ENCODE results near the gene SGCD.

Gene SGCD

GRCh38 chr5:156459812-156460385, 132.9 kb downstream of the SGCD start:
- in situ Hi-C loops (cut with HindIII; ENCODE audit: low sequenced_read_pairs) = no loop called here
- TF ChIP-seq CTCF (IDR thresholded peaks at IDR 0.05; ENCODE audit: low read depth, low read length) = no peak
- no peak overlapping the region for H3K4me3 ChIP-seq (ENCODE audit: low read depth, low read length)
- no peak for DNase-seq (ENCODE audit: low read depth, low spot score)

GRCh38 chr5:156460471-156460870, 133.5 kb downstream of the SGCD start:
- DNase-seq (ENCODE audit: low read depth, low spot score) = no peak
- in situ Hi-C loops (cut with HindIII; ENCODE audit: low sequenced_read_pairs) = no loop called here
- H3K4me3 ChIP-seq (ENCODE audit: low read depth, low read length) = no peak overlapping the region
- TF ChIP-seq CTCF (IDR thresholded peaks at IDR 0.05; ENCODE audit: low read depth, low read length) = no peak

- no peak overlapping the region for H3K4me3 ChIP-seq (ENCODE audit: low read depth, low read length)
- no peak for DNase-seq (ENCODE audit: low read depth, low spot score)
- in situ Hi-C loops (cut with HindIII; ENCODE audit: low sequenced_read_pairs) = no loop called here
- TF ChIP-seq CTCF (IDR thresholded peaks at IDR 0.05; ENCODE audit: low read depth, low read length) = no peak
These were observed 139.9 kb downstream of the SGCD start for GRCh38 chr5:156466871-156467270.

GRCh38 chr5:156469636-156470035, 142.7 kb downstream of the SGCD start:
- H3K4me3 ChIP-seq (ENCODE audit: low read depth, low read length) = no peak overlapping the region
- DNase-seq (ENCODE audit: low read depth, low spot score) = no peak
- in situ Hi-C loops (cut with HindIII; ENCODE audit: low sequenced_read_pairs) = no loop called here
- TF ChIP-seq CTCF (IDR thresholded peaks at IDR 0.05; ENCODE audit: low read depth, low read length) = no peak

- in situ Hi-C loops (cut with HindIII; ENCODE audit: low sequenced_read_pairs) = no loop called here
These were observed 144.9 kb downstream of the SGCD start for GRCh38 chr5:156471893-156472292.

GRCh38 chr5:156473269-156473908, 146.4 kb downstream of the SGCD start:
- in situ Hi-C loops (cut with HindIII; ENCODE audit: low sequenced_read_pairs) = no loop called here
- H3K4me3 ChIP-seq (ENCODE audit: low read depth, low read length) = no peak overlapping the region
- TF ChIP-seq CTCF (IDR thresholded peaks at IDR 0.05; ENCODE audit: low read depth, low read length) = no peak
- DNase-seq (ENCODE audit: low read depth, low spot score) = peak; percentile 17

More at GRCh38 chr5:156471893-156472292, 144.9 kb downstream of the SGCD start:
- DNase-seq (ENCODE audit: low read depth, low spot score) = no peak
- no peak for TF ChIP-seq CTCF (IDR thresholded peaks at IDR 0.05; ENCODE audit: low read depth, low read length)
- no peak overlapping the region for H3K4me3 ChIP-seq (ENCODE audit: low read depth, low read length)

Data from astrocyte of the spinal cord (primary cell).